GM12874 (cell line): ENCODE results near the gene OR4N2.

Experiments used
- TF ChIP-seq, protein P1 (sequence below): IDR thresholded peaks from 2 replicates; pipeline ENCODE4 v1.5.1; 2011; ENCODE audit warnings: low read depth, mild to moderate bottlenecking, control low read depth, low read length, moderate library complexity; ENCODE audit not compliant: insufficient read depth

OR4N2 gene

DNA sequence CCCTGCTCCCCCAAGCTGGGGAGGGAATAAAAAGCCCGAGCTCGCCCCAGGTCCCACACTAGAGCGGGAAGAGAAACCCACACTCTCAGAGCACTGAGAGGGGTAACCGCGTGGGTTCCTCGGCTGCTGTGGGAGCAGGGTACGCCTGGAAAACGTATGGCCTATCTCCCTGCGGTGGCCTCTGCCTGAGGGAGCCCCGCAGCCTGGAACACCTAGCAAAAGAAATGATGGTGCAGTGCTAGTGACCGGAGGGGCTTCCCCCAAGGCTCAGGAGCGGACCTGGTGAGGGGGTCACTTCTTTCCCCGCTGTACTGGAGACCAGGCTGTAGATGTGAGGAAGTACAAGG lies 2.5 kb upstream of the OR4N2 start:
- TF ChIP-seq, protein P1, sequence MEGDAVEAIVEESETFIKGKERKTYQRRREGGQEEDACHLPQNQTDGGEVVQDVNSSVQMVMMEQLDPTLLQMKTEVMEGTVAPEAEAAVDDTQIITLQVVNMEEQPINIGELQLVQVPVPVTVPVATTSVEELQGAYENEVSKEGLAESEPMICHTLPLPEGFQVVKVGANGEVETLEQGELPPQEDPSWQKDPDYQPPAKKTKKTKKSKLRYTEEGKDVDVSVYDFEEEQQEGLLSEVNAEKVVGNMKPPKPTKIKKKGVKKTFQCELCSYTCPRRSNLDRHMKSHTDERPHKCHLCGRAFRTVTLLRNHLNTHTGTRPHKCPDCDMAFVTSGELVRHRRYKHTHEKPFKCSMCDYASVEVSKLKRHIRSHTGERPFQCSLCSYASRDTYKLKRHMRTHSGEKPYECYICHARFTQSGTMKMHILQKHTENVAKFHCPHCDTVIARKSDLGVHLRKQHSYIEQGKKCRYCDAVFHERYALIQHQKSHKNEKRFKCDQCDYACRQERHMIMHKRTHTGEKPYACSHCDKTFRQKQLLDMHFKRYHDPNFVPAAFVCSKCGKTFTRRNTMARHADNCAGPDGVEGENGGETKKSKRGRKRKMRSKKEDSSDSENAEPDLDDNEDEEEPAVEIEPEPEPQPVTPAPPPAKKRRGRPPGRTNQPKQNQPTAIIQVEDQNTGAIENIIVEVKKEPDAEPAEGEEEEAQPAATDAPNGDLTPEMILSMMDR = no peak

DNA sequence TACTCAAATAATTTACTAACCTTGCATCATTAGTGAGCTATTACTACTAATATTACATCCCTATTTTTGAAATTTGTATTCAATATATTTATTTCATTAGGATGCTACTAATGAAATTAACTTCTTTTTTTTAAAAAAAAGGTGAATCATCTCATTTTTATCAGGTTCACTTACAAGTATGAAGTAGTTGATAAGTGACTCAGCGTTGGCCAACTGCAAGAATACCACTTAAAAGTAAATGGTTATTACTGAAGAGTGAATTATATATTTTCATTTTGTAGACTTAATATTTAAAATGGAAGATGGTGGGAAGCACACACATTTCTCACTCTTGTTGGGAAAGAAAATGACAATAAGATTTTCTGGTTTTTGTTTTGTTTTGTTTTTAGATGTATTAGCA lies 19.6 kb downstream of the OR4N2 start:
- TF ChIP-seq, protein P1 = no peak

- TF ChIP-seq, protein P1 = no peak
Measured at GRCh38 chr14:19823765-19824164, 20.2 kb downstream of the OR4N2 start.

DNA sequence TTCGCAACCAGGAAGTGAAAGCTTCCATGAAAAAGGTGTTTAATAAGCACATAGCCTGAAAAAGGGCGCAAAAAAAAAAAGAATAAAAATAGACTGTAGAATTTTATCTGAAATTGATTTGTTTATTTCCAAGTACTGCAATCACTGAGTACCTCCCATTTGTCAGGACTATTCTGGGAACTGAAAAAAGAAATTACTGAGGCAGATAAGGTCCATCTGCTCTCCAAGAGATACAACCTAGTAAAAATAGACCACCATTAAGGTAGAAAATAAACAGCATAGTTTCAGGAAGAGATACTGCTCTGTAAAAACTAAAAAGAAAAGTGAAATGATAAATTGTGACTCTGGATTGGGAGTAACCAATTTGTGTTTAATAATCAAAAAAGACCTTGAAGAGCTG lies 24.7 kb downstream of the OR4N2 start:
- TF ChIP-seq, protein P1 = no peak

DNA sequence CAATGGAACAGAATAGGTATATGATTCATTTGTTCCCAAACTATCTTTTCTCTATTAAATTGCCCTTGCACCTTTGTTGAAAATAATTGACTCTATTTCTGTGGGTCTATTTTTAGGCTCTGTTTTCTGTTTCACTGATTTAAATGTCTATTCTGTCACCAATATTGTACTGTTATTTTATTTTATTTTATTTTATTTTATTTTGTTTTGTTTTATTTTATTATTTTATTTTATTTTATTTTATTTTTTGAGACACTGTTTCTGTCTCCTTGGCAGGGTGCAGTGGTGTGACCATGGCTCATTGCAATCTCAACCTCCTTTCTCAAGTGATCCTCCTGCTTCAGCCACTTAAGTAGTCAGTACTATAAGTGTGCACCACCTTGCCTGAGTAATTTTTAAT lies 34.9 kb downstream of the OR4N2 start:
- TF ChIP-seq, protein P1 = no peak

GRCh38 chr14:19851365-19851764 lies 47.8 kb downstream of the OR4N2 start:
- TF ChIP-seq, protein P1 = no peak

DNA sequence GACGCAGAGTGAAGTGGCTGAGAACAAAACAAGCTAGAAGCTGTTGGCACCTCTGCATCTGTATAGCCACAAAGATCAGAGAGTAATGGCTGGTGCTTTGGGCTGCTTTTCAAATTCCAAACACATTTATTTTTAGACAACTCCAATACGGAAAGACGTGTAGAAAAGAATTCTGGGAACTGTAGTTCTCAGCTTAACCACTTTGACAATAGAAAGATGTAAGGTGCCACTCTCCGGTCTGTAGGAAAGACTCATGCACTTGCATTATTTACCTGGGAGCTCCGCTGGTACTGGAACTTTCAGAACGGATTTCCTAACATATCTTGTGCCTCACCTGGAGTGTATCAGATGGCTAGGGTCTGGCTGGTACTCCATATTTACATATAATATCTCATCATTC lies 69.6 kb downstream of the OR4N2 start:
- TF ChIP-seq, protein P1 = no peak

DNA sequence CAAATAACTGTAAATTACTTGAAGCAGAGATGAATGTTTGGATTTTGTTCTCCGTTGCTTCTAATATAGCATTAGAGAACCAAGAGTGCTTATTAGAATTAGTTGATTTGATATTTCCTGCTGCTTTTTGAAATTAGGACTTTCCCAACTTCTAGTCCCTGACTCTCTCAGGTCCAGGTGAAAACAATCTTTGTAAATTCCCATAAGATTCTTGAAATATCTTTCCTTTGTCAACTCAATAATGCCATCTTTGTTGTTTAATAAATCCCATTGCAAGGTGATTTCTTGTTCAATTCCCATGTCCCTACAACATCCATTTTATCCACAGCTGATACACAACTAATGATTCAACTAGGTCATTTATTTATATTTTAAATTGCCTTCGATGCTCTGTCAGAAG lies 71.3 kb downstream of the OR4N2 start, which contains the start of gene OR4K2:
Gene OR4K2, plus strand, starts transcription at position 301 of the 400 bp plus-strand sequence. CDS start 1,126 bp downstream, outside the sequence.
- TF ChIP-seq, protein P1 = no peak
